Retinal pigment epithelial cell (primary cell): Measurements from ENCODE around the gene CISD3.

Experiments used
- DNase-seq: peaks from one replicate; pipeline ENCODE4 v3.0.0-alpha.2; 2010; ENCODE audit warnings: low read depth
- H3K4me3 ChIP-seq: 2 replicates; pipeline ENCODE4 v1.5.1; 2011; ENCODE audit warnings: mild to moderate bottlenecking, low read length, control low read depth, moderate library complexity
- CTCF ChIP-seq: conservative IDR thresholded peaks from 2 replicates; pipeline ENCODE4 v1.5.1; 2011; ENCODE audit warnings: low read depth, low read length, control low read depth, inconsistent platforms

CISD3 gene

GRCh38 chr17:38729886-38730525, at the start of gene CISD3:
CISD3 (plus strand) TSS chr17:38730341; CDS start chr17:38730359, 18 bp downstream.
- DNase-seq: no peak
- H3K4me3 ChIP-seq: peak within 1 kb of the TSS; percentile 60
- peak; percentile 35 for TF ChIP-seq CTCF

- TF ChIP-seq CTCF: no peak
- no peak overlapping the region for H3K4me3 ChIP-seq
- no peak for DNase-seq
Observed at GRCh38 chr17:38681096-38681495, 49.0 kb upstream of the CISD3 start.

DNA sequence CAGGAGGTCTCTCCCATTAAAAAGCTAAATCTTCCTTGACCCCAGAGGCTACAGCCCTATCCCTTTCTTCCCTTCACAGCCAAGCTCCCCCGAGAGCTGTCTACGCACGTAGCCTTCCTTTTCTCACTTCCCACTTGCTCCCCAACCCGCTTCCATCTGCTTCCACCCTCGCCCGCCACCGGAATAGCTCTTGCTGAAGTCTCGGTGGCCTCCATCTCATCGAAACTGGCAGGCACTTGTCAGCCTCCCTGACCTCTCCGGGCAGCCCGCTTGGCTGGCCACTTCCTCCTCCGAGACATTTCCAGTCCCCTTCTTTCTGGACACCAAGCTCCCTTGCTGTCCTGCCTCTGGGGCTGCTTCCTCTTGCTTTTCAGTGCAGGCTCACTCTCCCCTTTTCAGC, 44.6 kb upstream of the CISD3 start:
- H3K4me3 ChIP-seq: no peak overlapping the region
- no peak for DNase-seq
- TF ChIP-seq CTCF: no peak

DNA sequence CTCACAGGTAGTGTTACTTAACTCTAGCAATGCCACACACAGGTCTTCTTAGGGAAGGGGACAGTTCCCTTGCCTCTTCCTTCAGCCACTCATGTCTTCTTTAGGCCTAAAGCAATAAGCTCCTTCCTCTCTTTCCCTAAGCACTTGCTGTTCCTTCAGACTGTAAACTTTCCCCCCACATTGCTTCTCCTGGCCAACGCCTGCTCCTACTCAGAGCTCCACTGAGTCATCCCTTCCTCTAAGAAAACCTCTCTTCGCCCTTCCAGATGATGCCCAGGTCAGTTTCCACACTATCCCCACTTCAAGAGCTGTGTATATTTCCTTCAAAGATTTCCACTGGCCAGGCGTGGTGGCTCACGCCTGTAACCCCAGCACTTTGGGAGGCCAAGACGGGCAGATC, 42.9 kb upstream of the CISD3 start:
- no peak for DNase-seq
- no peak for TF ChIP-seq CTCF

GRCh38 chr17:38690386-38690785, 39.8 kb upstream of the CISD3 start:
- no peak overlapping the region for H3K4me3 ChIP-seq
- TF ChIP-seq CTCF: no peak
- no peak for DNase-seq

More for the DNA sequence above, 42.9 kb upstream of the CISD3 start:
- H3K4me3 ChIP-seq: no peak overlapping the region

- no peak for DNase-seq
- TF ChIP-seq CTCF: no peak
- no peak overlapping the region for H3K4me3 ChIP-seq
Observed at GRCh38 chr17:38691154-38691553, 39.0 kb upstream of the CISD3 start.

DNA sequence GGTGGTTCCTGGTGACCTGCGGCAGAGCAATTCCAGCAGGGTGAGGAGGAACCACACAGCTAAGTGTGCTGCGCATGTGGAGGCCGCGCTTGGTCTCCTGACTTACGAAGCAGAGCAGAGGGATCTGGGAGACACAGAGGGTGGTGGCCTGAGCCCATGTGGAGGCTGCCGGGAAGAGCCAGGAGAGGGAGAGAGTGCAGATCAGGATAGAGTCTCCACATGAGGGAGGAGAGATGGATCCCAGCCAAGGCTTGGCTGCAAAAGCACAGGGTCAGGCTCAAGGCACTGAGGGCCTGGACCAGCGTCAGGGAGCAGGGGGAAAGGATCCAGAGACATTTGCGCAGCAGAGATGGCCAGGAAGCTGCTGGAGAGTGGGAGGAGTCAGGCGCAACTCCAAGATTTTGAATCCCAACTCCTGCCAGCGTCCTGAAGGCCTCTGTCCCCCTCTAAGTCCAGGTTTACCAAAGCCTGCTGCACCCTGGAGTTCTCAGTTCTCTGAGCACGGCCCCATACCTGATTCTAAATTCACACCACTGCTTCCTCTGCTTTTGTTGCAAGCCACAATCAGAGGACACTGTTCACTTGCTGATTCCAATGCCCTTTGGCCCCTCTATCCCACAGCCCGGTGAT, 36.3 kb upstream of the CISD3 start:
- DNase-seq: no peak
- H3K4me3 ChIP-seq: no peak overlapping the region
- TF ChIP-seq CTCF: no peak
